Esophagus (tissue), 2 donors: Measurements from ENCODE around the gene SP8. TPM values are rescaled to one million over a fixed set of nuclear protein-coding genes. Genes with fewer than 3 reads are reported as not detected.

Source experiments
- H3K27ac ChIP-seq, 2 donors: one replicate each; pipeline ENCODE4 v1.5.1; 2013; ENCODE audit warnings: low read depth in 2 of 2, mild to moderate bottlenecking in 2 of 2, inconsistent platforms in 1 of 2, low read length in 1 of 2, moderate library complexity in 1 of 2
- H3K27me3 ChIP-seq, 2 donors: one replicate each; pipeline ENCODE4 v1.6.1; 2013; ENCODE audit warnings: low read length in 2 of 2, control low read depth in 1 of 2, mild to moderate bottlenecking in 1 of 2; ENCODE audit not compliant: insufficient read depth in 2 of 2, control insufficient read depth in 1 of 2
- H3K36me3 ChIP-seq, 2 donors: one replicate each; pipeline ENCODE4 v1.6.1; 2013; ENCODE audit warnings: low read length in 1 of 2; ENCODE audit not compliant: control insufficient read depth in 2 of 2, insufficient read depth in 2 of 2
- H3K4me1 ChIP-seq, 2 donors: one replicate each; pipeline ENCODE4 v1.6.1; 2013; ENCODE audit warnings: low read length in 1 of 2; ENCODE audit not compliant: control insufficient read depth in 2 of 2, insufficient read depth in 2 of 2
- H3K4me3 ChIP-seq, 2 donors: one replicate each; pipeline ENCODE4 v1.5.1; 2013; ENCODE audit warnings: low read length in 2 of 2, mild to moderate bottlenecking in 2 of 2, low read depth in 1 of 2, moderate library complexity in 1 of 2
- H3K9me3 ChIP-seq, 2 donors: one replicate each; pipeline ENCODE4 v1.6.1; 2013; ENCODE audit warnings: mild to moderate bottlenecking in 2 of 2, low read depth in 1 of 2, low read length in 1 of 2, moderate library complexity in 1 of 2; ENCODE audit not compliant: control insufficient read depth in 2 of 2, insufficient read depth in 1 of 2
- WGBS, 2 donors: extraction: QIAGEN DNeasy Blood & Tissue Kit; methylation state at CpG; one replicate each; pipeline ENCODE4 v1.1.7; 2013; 5-methylcytosine and 5-hydroxymethylcytosine counted together
- polyA plus RNA-seq, 2 donors: library from polyadenylated mRNA; stranded (reverse); fragments of 200-250 nt; gene quantifications; one replicate each; pipeline ENCODE4 v1.2.3, GENCODE V29; 2013
- donor health status: healthy with polysubstance abuse.
- donor health status: Bipolar disorder and iron deficiency.

SP8 gene
- polyA plus RNA-seq, 2 donors, result not detected

GRCh38 chr7:20786421-20786778 lies 286 bp downstream of the SP8 start:
- H3K4me3 ChIP-seq, result peak overlapping the region in 1 of 2 donors; percentile 59
- no peaks in the 10 kb centered on the region for H3K36me3 ChIP-seq
- WGBS, 2 donors, result 6 to 9% methylated on average over 14 of the region's 14 CpGs
- no peak overlapping the region for H3K27ac ChIP-seq
- H3K27me3 ChIP-seq, result peaks cover 0 to 55% of the 10 kb centered on the region in 2 donors
- H3K4me1 ChIP-seq, result peaks cover 9 to 15% of the 10 kb centered on the region in 2 donors
- peaks cover 7 to 13% of the 10 kb centered on the region in 2 donors for H3K9me3 ChIP-seq

DNA sequence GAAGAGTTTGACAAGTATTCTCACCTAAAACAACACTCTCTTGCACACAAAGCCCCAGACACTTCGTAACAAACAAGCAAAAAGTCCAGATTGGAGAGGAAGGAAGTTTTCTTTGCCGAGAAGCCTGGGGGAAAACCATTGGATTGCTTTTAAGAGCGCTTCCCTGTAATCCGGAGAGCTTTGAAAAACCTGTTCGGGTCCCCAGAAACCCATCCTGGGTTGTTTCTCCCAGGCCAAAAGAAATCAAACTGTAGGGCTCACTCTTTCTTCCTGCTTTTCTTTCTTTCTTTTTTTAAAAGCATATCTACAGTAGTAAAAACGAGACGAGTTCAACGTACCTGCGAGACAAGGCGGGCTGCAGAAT lies 655 bp downstream of the SP8 start:
- peaks cover 7 to 13% of the 10 kb centered on the region in 2 donors for H3K9me3 ChIP-seq
- WGBS, 2 donors, result 8 to 9% methylated on average over 10 of the region's 10 CpGs
- H3K4me1 ChIP-seq, result peaks cover 9 to 15% of the 10 kb centered on the region in 2 donors
- peaks cover 0 to 52% of the 10 kb centered on the region in 2 donors for H3K27me3 ChIP-seq
- H3K4me3 ChIP-seq, result peak overlapping the region; percentile 14 to 59
- no peak overlapping the region for H3K27ac ChIP-seq
- no peaks in the 10 kb centered on the region for H3K36me3 ChIP-seq

DNA sequence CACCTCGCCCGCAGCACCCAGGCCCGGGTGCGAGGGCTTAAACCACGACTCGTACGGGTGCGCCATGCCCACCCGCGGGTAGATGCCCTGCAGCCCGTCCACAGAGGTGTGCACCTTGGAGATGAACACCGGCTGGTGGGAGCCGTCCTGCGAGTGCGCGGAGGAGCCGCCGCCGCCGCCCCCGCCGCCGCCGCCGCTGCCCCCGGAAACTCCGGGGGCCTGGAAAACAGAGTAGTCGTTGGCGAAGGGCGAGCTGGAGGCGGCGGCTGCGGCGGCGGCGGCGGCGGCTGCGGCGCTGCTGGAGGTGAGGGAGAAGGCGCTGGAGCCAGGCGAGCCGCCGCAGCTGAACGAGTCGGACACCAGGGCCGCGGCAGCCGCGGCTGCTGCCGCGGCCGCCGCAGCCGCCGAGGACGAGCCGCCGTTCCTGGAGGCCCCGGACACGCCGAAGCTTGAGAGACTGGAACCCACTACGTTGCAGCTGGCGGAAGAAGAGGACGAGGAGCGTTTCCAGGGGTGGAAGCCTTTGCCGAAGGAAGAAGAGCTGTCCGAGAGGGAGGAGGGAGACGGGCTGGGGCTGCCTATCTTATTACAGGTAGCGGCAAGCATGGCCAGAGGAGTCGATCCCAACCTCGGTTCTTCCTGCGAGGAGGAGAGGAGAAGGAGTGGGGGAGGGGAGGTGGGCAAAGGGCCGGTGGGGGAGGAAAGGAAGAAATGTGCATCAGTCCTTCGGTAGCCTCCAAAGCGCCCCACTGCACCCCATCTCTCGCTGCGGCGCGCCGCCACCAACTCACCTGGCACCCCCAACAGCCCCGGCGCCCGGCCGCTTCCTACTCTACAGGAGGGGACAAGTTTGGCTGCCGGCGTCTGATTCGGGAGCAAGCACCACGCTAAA lies 1.3 kb downstream of the SP8 start:
- WGBS, 2 donors, result 2 to 3% methylated on average over 76 to 89 of the region's 89 CpGs
- Histone ChIP-seq H3K27ac (no peak overlapping the region), H3K27me3 (peaks cover 0 to 48% of the 10 kb centered on the region in 2 donors), H3K4me1 (peaks cover 9 to 15% of the 10 kb centered on the region in 2 donors), H3K9me3 (peaks cover 7 to 13% of the 10 kb centered on the region in 2 donors), H3K4me3 (peak overlapping the region; percentile 26 to 59), H3K36me3 (no peaks in the 10 kb centered on the region)

DNA sequence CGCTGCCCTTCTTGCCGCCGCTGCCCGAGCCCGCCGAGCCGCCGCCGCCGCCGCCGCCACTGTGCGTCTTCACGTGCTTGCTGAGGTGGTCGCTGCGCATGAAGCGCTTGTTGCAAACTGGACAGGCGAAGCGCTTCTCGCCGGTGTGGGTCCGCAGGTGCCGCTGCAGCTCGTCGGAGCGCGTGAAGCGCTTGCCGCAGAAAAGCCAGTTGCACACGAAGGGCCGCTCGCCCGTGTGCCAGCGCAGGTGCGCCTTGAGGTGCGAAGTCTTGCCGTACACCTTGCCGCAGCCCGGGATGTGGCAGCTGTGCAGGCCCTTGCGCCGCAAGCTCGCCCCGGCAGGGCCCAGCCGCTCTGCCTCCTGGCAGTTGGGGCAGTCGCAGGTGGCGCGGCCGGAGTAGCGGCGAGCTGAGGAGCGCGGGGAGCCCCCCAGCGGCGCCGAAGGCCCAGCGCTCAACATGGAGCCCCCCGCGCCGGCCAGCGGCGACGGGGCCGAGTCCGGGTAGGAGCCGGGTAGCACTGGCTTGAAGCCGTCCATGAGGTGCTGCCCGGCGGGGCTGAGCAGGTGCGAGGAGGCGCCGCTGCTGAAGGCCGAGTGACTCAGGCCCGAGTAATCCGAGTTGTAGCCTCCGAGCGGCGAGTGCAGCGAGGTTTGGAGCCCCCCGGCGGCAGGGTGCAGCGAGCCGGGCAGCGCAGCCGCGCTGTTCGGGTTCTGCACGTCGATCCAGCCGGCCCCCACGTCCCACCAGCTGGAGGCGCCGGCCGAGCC lies 2.1 kb downstream of the SP8 start:
- Histone ChIP-seq H3K27ac (no peak overlapping the region), H3K4me3 (peak overlapping the region in 1 of 2 donors; percentile 59), H3K4me1 (peaks cover 9 to 15% of the 10 kb centered on the region in 2 donors), H3K9me3 (peaks cover 7 to 13% of the 10 kb centered on the region in 2 donors), H3K27me3 (peaks cover 0 to 44% of the 10 kb centered on the region in 2 donors), H3K36me3 (no peaks in the 10 kb centered on the region)
- 8 to 9% methylated on average over 83 to 93 of the region's 93 CpGs for WGBS, 2 donors

GRCh38 chr7:20783700-20784387 lies 2.8 kb downstream of the SP8 start:
- WGBS, 2 donors, result 3 to 5% methylated on average over 36 to 49 of the region's 49 CpGs
- Histone ChIP-seq H3K27ac (no peak overlapping the region), H3K36me3 (no peaks in the 10 kb centered on the region), H3K27me3 (peaks cover 2 to 41% of the 10 kb centered on the region in 2 donors), H3K9me3 (peaks cover 7 to 13% of the 10 kb centered on the region in 2 donors), H3K4me3 (peak overlapping the region in 1 of 2 donors; percentile 33), H3K4me1 (peaks cover 9 to 15% of the 10 kb centered on the region in 2 donors)

DNA sequence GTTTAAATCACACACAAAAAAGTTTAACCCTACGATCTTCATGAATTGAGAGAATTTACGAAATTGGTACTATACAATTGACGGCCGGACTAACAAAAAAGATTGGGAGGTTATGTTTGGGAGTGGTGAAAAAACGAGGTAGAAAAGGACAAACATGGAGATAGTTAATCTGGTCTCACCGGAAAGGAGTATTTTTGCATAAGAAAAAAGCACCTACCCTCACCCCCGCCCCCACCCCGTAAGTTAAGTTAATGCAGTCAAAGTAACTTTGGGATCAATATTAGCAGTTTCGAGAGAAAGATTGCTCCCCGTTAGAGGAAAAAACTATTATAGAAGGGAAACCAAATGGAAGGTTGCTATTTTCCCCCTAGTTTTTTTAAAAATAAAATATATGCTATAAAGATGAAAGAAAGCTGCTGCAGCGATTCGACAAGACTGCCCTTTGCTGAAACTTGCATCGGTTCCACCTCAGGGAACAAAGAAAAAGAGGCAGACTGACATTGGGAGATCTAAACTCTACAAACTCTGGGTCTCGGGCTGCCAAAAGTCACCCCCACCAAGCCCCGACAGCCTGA lies 3.5 kb downstream of the SP8 start:
- H3K36me3 ChIP-seq, result no peaks in the 10 kb centered on the region
- peaks cover 6 to 41% of the 10 kb centered on the region in 2 donors for H3K27me3 ChIP-seq
- WGBS, 2 donors, result 19 to 26% methylated on average over 15 of the region's 15 CpGs
- H3K27ac ChIP-seq, result no peak overlapping the region
- peaks cover 7 to 13% of the 10 kb centered on the region in 2 donors for H3K9me3 ChIP-seq
- H3K4me3 ChIP-seq, result no peak overlapping the region
- peaks cover 12 to 15% of the 10 kb centered on the region in 2 donors for H3K4me1 ChIP-seq

DNA sequence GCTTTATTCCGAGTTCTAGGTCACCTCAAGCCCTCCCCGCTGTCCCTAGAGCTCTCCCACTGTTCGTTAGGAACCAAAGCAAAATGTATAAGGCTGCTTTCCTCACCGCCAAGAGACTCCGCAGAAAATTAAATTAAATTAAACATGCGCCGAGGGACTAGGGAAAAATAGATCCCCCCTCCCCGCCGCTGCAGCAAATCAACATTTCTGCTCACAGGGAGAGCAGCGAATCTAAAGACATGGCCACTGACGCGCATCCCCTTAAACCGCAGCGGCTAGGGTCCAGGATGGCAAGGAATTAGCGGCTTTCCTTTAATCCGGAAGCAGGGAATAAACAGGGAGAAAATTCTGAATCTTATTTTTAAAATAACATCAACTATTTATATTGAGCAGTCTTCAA lies 7.6 kb downstream of the SP8 start:
- H3K4me1 ChIP-seq, result peaks cover under 1 to 9% of the 10 kb centered on the region in 2 donors
- peaks cover 6 to 21% of the 10 kb centered on the region in 2 donors for H3K27me3 ChIP-seq
- H3K27ac ChIP-seq, result no peak overlapping the region
- WGBS, 2 donors, result 34 to 40% methylated on average over 16 of the region's 16 CpGs
- peaks cover 0 to 2% of the 10 kb centered on the region in 2 donors for H3K9me3 ChIP-seq
- no peaks in the 10 kb centered on the region for H3K36me3 ChIP-seq
- no peak overlapping the region for H3K4me3 ChIP-seq

- H3K36me3 ChIP-seq, result no peaks in the 10 kb centered on the region
- H3K4me1 ChIP-seq, result peaks cover 0 to 4% of the 10 kb centered on the region in 2 donors
- 2 to 3% methylated on average over 47 to 63 of the region's 63 CpGs for WGBS, 2 donors
- H3K4me3 ChIP-seq, result peak overlapping the region; percentile 14 to 37
- no peak overlapping the region for H3K27ac ChIP-seq
- peaks cover 6 to 14% of the 10 kb centered on the region in 2 donors for H3K27me3 ChIP-seq
- no peaks in the 10 kb centered on the region for H3K9me3 ChIP-seq
Observed at GRCh38 chr7:20778063-20778721, 8.5 kb downstream of the SP8 start.
